ENCODE measurements around the gene ATP13A1.
A peak's percentile ranks its signal among the peaks of the same experiment; 100 is the strongest.

ATP13A1 gene

GRCh38 chr19:19643158-19644053, 20.1 kb downstream of the ATP13A1 start, which contains the start of gene GMIP:
TSS of gene GMIP (minus strand) at chr19:19643657. CDS start at chr19:19643529, 128 bp downstream.
- DNase-seq (ENCODE audit: low spot score): peak; percentile 82

- DNase-seq (ENCODE audit: low spot score): no peak
Observed at GRCh38 chr19:19642506-19643157, 20.8 kb downstream of the ATP13A1 start.

- DNase-seq (ENCODE audit: low spot score): no peak
Observed at GRCh38 chr19:19637523-19638251, 25.8 kb downstream of the ATP13A1 start.

GRCh38 chr19:19637186-19637522, 26.3 kb downstream of the ATP13A1 start:
- DNase-seq (ENCODE audit: low spot score): no peak

GRCh38 chr19:19636573-19637185, 26.8 kb downstream of the ATP13A1 start:
- peak; percentile 61 for DNase-seq (ENCODE audit: low spot score)

- no peak for DNase-seq (ENCODE audit: low spot score)
Observed at GRCh38 chr19:19635313-19635702, 28.2 kb downstream of the ATP13A1 start.

GRCh38 chr19:19634516-19635312, 28.8 kb downstream of the ATP13A1 start:
- no peak for DNase-seq (ENCODE audit: low spot score)

GRCh38 chr19:19633711-19634515, 29.6 kb downstream of the ATP13A1 start:
- DNase-seq (ENCODE audit: low spot score): no peak

GRCh38 chr19:19632661-19633060, 30.8 kb downstream of the ATP13A1 start:
- no peak for DNase-seq (ENCODE audit: low spot score)

- peak; percentile 64 for DNase-seq (ENCODE audit: low spot score)
Observed at GRCh38 chr19:19631346-19631745, 32.1 kb downstream of the ATP13A1 start.

- DNase-seq (ENCODE audit: low spot score): no peak
Observed at GRCh38 chr19:19630426-19630825, 33.0 kb downstream of the ATP13A1 start.

- DNase-seq (ENCODE audit: low spot score): no peak
Observed at GRCh38 chr19:19630062-19630414, 33.4 kb downstream of the ATP13A1 start.

- DNase-seq (ENCODE audit: low spot score): peak; percentile 69
Observed at GRCh38 chr19:19628501-19629134, 34.9 kb downstream of the ATP13A1 start.

- peak; percentile 67 for DNase-seq (ENCODE audit: low spot score)
Observed at GRCh38 chr19:19627621-19628500, 35.6 kb downstream of the ATP13A1 start, which contains the start of gene LPAR2. TSS of gene LPAR2 (minus strand) at chr19:19628220. CDS start at chr19:19627275, 945 bp downstream.

- peak; percentile 61 for DNase-seq (ENCODE audit: low spot score)
Observed at GRCh38 chr19:19626516-19627472, 36.7 kb downstream of the ATP13A1 start.

- DNase-seq (ENCODE audit: low spot score): no peak
Observed at GRCh38 chr19:19624032-19624570, 39.4 kb downstream of the ATP13A1 start.

GRCh38 chr19:19623383-19623782, 40.1 kb downstream of the ATP13A1 start:
- no peak for DNase-seq (ENCODE audit: low spot score)

- no peak for DNase-seq (ENCODE audit: low spot score)
Observed at GRCh38 chr19:19619849-19620210, 43.6 kb downstream of the ATP13A1 start.
